Suppressor macrophage (primary cell): ENCODE data around the gene PTGS2.
"Not testable (repeated sequence)": the region's sequence is repeated elsewhere in the genome, so short reads cannot be mapped to it uniquely, and the experiment has no call there.

ENCODE experiments used
- DNase-seq, 4 experiments: peaks; one replicate each; pipeline ENCODE4 v3.0.0-alpha.2; 2020 to 2022

Gene PTGS2

DNA sequence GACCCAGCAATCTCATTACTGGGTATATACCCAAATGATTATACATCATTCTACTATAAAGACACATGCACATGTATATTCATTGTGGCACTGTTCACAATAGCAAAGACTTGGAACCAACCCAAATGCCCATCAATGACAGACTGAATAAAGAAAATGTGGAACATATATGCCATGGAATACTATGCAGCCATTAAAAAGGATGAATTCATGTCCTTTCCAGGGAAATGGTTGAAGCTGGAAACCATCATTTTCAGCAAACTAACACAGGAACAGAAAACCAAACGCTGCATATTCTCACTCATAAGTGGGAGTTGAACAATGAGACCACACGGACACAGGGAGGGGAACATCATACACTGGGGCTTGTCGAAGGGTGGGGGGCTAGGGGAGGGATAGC, 10.4 kb downstream of the PTGS2 start:
- DNase-seq: not testable (repeated sequence)

DNA sequence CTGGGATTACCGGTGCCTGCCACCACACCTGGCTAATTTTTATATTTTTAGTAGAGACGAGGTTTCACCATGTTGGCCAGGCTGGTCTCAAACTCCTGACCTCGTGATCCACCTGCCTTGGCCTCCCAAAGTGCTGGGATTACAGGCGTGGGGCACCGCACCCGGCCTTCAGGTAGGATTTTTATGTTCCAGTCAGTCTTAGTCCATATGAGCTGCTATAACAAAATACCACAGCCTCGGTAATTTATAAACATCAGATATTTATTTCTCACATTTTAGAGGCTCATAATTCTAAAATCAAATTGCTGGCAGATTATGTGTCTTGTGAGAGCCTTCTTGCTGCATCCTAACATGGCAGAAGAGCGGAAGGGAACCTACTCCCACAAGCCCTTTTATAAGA, 16.0 kb downstream of the PTGS2 start:
- not testable (repeated sequence) for DNase-seq

DNA sequence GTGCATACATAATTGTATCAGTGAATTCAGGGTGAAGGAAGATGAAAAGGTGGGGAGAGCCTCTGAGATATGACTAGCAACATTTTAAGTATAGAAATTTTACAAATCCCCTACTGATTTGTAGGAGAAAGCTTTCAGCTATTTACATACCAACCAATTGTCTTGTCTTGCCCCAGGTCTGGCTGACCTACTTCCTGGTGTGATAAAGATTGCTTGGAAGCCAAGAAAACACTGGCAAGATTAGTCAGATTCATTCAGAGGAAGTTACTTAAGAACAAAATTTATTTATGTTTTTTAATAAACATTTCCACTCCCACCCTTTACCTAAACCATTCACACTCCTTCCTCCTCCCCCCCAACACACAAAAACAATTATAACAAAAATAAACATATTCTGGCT, 17.5 kb downstream of the PTGS2 start:
- peak; percentile 40 to 65 (median 50) for DNase-seq

DNA sequence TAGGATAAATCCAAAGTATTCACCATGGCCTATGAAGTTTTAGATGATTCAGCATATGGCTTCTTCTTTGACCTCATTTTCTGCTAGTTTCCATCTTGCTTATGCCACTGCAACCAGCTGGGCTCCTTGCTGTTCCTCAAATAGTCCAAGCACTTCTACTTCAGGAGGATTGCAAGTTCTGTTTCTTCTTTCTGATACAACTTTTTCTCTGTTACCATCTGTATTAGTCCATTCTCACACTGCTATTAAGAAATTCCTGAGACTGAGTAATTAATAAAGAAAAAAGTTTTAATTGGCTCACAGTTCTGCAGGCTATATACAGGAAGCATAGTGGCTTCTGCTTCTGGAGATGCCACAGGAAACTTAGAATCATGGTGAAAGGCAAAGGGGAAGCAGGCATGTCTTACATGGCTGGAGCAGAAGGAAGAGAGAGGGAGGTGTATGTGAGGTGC, 20.3 kb downstream of the PTGS2 start:
- peak; percentile 62 to 82 (median 68) for DNase-seq

DNA sequence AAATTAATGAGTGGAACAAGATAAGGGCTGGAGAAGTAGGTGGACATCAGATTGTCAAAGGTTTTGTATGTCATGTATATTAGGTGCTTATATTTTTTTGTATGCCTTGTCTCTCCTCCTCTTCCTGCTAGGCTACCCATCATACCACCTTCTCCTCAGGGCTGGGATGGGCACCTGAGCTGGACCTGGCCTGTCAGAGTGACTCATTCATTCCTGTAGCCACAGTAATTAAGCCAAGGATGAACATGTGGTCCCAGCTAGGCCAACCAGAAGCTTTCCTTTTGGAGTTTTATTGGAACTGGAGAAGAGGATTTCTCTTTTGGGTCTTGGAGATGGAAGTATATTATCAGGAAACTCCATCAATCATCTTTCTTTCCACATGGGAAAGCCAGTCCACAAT, 21.2 kb downstream of the PTGS2 start:
- DNase-seq: no peak

DNA sequence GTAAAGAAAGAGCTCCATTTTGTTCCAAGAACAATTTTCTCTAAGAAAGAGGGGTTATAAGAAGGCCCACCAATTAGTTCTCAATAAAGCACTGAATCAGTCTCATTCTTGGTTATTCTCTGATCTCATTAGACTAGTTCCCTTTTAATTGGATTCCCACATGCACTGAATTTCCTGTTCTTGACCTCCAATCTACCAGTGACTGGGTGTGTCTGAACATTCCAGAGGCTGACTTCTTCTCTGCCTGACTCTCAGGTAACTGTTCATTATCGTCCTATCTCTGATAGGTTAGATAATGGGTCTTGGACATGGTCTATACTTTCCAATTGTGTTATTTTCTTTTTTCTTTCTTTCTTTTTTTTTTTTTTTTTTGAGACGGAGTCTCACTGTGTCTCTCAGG, 22.7 kb downstream of the PTGS2 start:
- DNase-seq: peak in 2 of 4 experiments; percentile 30 to 39

DNA sequence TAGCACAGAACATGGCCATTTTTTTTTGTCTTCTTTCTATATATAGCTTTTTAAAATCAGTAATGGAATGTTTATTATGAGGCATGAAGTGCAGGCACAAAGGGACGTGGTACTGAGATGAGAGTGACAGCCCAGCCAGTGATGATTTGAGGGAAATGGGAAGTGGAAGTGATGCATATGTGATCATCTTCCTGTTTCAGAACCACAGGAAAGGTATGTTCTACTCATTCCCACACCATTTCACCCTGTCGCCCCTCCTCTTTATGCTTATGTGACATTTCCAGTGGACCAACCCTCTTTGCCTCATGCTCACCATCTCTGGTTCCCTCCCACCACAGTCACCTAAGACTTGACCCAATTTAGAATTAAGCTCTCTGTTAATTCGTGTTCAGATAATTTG, 24.3 kb downstream of the PTGS2 start:
- DNase-seq: peak; percentile 56 to 86 (median 68)

DNA sequence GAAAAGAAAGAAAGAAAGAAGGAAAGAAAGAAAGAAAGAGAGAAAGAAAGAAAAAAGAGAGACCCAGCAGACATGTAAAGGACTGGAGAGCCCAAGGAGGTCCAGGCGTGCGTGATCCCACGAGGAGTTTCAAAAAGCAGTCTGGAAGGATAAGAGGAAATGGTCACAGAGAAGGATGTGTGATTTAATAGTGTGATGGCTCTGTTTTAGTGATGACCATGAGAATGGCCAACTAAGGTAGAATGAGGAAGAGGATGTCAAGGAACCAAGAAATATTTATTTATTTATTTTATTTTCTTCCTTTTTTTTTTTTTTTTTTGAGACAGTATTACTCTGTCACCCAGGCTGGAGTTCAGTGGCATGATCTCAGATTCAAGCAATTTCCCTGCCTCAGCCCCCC, 25.5 kb downstream of the PTGS2 start:
- peak; percentile 43 to 84 (median 58) for DNase-seq

DNA sequence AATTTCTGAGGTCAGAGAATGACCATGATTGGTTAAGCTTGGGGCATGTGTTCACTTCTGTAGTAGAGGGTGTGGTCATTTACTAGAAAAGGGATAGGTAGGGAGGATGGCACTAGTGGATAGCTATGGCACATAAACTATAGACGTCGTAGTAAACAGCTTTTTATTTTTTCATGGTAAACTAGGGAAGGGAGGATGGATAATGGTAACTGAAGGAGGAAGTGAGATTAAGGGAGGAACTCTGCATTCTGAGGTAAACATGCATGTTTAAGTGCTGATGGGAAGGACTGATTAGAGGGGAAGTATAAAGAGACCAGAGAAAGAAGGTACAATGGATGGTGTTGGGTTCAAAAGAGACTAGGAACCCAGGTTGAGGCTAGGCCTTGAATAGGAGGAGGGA, 26.9 kb downstream of the PTGS2 start:
- peak in 2 of 4 experiments; percentile 56 to 61 for DNase-seq

DNA sequence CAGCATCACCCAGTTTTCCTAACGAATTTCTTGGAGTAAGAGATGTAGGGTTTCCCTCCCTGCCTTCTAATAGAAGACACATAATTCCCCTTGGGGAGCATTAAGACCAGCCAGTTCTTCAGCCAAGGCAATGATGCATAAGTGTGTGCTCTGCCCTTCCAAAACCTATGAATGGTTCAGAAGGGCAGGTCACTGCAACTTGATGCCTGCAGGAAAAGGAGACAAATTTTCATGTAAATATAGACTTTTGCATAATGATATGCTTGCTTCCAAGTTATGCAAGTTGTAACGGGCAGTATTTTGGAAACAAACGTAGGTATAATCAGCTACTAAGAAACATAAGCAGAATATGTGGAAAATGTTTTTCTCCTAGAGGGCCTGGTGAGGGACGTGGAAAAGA, 31.6 kb downstream of the PTGS2 start:
- no peak for DNase-seq

DNA sequence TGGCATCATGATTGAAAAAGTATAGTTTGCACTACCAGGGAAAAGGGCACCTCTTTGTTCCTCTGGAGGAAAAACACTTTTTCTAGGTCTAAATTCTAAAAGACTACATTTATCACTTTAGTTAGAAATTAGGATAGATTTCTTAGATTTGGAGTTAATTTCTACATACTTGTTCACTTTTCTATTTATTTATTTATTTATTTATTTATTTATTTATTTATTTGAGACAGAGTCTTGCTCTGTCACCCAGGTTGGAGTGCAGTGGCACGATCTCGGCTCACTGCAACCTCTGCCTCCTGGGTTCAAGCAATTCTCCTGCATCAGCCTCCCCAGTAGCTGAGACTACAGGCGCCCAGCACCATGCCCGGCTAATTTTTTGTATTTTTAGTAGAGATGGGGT, 32.2 kb downstream of the PTGS2 start:
- not testable (repeated sequence) for DNase-seq

DNA sequence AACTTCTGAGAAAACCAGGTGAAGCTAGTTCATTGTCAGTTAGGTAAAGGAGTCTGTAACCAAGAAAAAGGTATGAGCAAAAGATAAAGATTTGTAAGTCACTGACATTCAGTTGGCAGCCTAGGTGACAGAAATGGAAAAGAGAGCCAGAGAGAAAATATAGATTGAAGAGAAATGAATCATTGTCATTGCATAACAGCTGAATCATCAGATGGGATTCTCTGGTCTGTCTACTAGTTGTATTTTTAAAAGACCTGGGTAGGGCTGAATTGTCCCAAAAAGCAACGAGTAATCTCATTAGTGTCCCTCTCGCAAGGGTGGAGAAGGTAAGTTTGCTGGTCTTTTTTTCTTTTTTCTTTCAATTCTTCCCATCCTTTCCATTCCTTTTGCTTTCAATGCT, 36.6 kb downstream of the PTGS2 start:
- DNase-seq: peak in 2 of 4 experiments; percentile 50 to 52

DNA sequence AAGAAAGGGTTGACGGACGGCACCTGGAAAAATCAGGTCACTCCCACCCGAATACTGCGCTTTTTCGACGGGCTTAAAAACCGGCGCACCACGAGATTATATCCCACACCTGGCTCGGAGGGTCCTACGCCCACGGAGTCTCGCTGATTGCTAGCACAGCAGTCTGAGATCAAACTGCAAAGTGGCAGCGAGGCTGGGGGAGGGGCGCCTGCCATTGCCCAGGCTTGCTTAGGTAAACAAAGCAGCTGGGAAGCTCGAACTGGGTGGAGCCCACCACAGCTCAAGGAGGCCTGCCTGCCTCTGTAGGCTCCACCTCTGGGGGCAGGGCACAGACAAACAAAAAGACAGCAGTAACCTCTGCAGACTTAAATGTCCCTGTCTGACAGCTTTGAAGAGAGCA, 42.7 kb downstream of the PTGS2 start:
- not testable (repeated sequence) for DNase-seq

DNA sequence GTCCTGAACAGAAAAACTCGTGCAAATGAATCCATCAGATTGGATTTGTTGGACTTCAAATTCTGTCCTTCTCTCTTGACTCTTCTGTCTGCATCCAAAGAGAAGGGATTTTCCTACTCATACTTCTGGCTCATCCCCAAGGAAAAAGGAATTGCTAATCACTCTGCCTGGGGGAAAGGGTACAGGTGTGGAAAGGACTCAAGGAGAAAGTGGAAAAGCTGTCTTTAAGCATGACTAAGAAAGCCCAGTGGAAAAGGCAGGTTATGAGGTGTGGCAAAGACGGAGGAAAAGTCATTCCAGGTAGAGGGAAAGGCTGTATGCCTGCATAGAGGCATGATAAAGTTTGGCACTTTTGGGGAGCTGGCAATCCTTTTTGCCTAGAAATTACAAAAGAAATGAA, 43.4 kb downstream of the PTGS2 start:
- DNase-seq: no peak

DNA sequence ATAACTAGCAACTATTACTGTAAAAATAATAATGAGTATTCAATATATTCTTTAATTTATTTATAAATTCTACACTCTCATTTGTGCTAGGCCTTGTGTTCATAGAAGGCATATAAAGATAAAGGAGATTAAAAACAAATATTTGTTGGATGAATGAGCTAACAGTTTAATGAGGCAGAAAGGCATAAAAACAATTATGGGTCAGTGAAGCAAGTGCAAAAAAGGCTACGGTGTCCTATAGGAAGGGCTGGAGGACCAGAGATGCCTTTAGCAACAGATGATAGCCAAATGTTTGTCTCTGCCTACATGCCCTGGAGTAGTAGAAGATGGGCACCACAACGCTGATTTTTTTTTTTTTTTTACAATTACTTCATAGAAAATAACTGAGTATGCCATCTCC, 45.7 kb downstream of the PTGS2 start:
- DNase-seq: no peak

DNA sequence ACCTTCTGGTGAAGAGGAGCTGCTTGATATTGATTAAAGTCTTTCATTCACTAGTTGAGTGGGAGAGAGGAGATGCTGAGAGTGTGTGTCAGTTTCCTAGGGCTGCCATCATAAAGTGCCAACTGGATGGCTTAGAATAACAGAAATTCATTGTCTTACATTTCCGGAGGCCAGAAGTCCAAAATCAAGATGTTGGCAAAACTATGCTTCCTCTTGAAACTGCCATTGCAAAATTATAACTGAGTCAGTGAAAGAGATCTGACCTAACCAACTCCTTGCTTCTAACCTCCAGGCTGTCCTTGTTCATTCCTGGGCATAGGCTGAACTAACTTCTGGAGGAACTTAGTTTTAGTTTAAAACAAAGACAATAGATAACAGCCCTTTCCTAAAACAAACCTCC, 47.1 kb downstream of the PTGS2 start:
- DNase-seq: peak; percentile 45 to 73 (median 62)

DNA sequence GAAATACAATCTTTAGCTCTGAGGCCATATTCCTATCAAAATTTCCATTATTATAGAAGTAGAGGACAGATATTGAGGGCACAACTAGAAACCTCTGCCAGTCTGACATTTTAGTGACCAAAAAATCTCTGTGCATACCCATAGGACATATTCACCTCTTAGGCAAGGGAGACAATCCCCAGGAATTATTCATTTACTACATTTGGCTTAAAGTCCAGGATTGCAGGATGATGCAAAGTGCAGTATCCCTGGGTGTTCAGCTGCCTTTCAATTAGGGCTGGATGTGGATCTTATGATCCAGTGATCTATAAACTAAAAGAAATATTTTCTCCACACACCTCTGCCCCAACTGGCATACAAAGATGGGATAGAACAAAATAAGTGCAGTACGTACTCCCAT, 50.9 kb downstream of the PTGS2 start:
- no peak for DNase-seq

DNA sequence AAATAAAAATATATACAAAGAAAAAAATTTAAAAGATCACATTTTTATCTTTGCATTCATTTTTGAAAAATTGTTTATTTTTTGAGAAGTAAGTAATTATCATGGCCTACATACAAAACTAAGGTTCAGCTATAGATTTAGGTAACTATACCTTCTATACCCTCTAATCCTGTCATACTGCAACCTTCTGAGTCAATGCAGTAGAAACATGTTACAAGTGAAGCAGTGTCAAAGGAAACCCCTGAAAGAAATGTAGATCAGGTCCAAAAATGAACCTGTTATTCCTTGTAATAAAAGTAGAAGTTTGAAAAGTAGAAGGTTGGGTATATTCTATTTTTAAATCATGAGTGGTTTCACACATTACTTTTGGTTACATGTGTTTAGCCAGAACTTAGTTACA, 51.3 kb downstream of the PTGS2 start:
- DNase-seq: no peak

DNA sequence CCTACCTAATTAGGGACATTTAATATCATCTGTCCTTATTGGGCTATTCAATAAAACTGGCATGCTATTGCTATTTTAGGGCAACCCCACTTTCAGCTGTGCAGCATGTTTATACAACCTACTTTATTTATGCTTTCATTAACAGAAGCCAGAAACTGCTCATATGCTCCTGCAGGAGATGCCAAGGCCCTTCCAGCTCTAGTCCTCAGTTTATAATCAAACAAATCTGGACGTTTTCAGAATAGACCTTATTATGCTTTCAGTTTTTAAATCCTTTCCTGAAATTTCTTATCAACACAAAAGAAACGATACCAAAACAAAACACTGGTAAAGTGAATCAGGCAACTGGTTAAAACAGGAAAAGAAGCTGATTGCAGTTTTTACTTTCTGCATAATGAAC, 53.2 kb downstream of the PTGS2 start:
- no peak for DNase-seq

DNA sequence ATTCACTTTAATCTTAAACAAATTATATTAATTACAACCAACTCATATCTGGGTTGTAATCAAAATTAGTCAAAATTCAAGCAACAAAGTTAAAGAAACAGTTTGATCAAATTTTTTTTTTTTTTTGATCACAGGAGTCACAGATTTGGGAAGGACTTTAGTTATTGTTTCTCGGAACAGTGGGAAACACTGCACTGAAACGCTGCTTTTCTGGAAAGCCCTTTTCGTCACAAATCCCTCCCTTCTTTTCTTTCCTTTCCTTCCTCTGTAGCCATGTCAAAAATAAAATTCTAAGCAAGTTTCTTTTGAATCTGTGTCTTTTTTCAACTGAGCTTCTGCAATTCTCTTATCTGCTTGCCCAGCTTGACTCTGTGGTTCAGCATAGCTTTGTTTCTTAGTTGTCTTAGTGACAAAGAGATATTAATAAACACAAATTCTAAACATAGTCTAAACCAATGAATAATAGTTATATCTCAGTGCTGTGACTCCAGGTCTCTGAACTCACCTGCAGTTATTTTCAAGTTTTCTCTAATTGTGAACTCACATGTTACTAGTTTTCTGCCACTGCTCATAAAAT, 53.8 kb downstream of the PTGS2 start:
- DNase-seq: peak in 3 of 4 experiments; percentile 8 to 27 (median 21)

DNA sequence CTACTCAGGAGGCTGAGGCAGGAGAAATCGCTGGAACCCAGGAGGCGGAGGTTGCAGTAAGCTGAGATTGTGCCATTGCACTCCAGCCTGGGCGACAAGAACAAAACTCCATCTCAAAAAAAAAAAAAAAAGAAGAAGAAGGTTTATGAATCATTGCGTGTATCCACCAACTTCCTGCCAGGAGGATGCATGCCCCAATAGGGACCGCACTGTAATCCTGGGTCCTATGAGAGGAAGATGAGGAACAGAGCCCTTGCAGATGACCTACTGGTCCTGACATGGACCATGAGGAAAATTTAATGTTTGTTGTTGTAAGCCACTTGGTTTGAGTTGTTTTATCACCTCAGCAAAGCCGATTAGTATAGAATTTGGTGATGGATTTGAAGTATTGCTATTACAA, 56.7 kb downstream of the PTGS2 start:
- peak; percentile 73 to 92 (median 83) for DNase-seq
